A673 (cell line): ENCODE data around the gene ITIH5. TPM values are rescaled to one million over a fixed set of nuclear protein-coding genes. Genes with fewer than 3 reads are reported as not detected.

Experiments used
- BruUV-seq: library from RNA; stranded (reverse); fragments of 400-500 nt; replicated peaks from 2 replicates; lab custom pipeline; 2021; lab: Mats Ljungman, UMichigan
- CTCF ChIA-PET: fragments of 300-600 bp; sonication (Branson Sonifier 250); formaldehyde crosslinking; loops from one replicate; lab custom pipeline; 2022; ENCODE audit warnings: antibody characterized with exemption; lab: Charles Lee
- POLR2A ChIA-PET: fragments of 300-600 bp; sonication (Branson Sonifier 250); formaldehyde crosslinking; loops from one replicate; lab custom pipeline; 2022; ENCODE audit warnings: antibody characterized with exemption; ENCODE audit not compliant: low non-redundant PET; lab: Charles Lee
- DNase-seq: peaks from one replicate; pipeline ENCODE4 v3.0.0-alpha.2; 2015; ENCODE audit warnings: low spot score
- H3K27ac ChIP-seq: fragments of 200-600 bp; sonication (generic); 2 replicates; pipeline ENCODE4 v1.5.1; 2016; ENCODE audit warnings: mixed run types, low read depth, mild to moderate bottlenecking, mixed read lengths, antibody characterized with exemption, low read length; ENCODE audit not compliant: poor library complexity, severe bottlenecking
- H3K27me3 ChIP-seq: fragments of 200-600 bp; sonication (generic); replicated peaks from 2 replicates; pipeline ENCODE4 v1.6.1; 2017; ENCODE audit warnings: mixed run types, low read depth, mild to moderate bottlenecking, mixed read lengths, antibody characterized with exemption, low read length; ENCODE audit not compliant: insufficient read depth, poor library complexity
- H3K36me3 ChIP-seq: fragments of 200-600 bp; sonication (generic); 2 replicates; pipeline ENCODE4 v1.6.1; 2016; ENCODE audit warnings: mixed run types, mild to moderate bottlenecking, mixed read lengths, antibody characterized with exemption, low read length; ENCODE audit not compliant: insufficient read depth, poor library complexity, severe bottlenecking
- H3K4me1 ChIP-seq: fragments of 200-600 bp; sonication (generic); 2 replicates; pipeline ENCODE4 v1.6.1; 2017; ENCODE audit warnings: mixed run types, mild to moderate bottlenecking, mixed read lengths, antibody characterized with exemption, low read length; ENCODE audit not compliant: insufficient read depth, poor library complexity, severe bottlenecking
- H3K4me3 ChIP-seq: fragments of 200-600 bp; sonication (generic); 2 replicates; pipeline ENCODE4 v1.5.1; 2016; ENCODE audit warnings: low read depth, mixed run types, mild to moderate bottlenecking, mixed read lengths, low read length; ENCODE audit not compliant: poor library complexity, severe bottlenecking
- H3K9me3 ChIP-seq: fragments of 200-600 bp; sonication (generic); 2 replicates; pipeline ENCODE4 v1.6.1; 2016; ENCODE audit warnings: mixed run types, low read depth, mild to moderate bottlenecking, mixed read lengths, antibody characterized with exemption, low read length; ENCODE audit not compliant: poor library complexity, severe bottlenecking
- CTCF ChIP-seq: fragments of 300-800, 200-600 bp; sonication (generic); conservative IDR thresholded peaks from 2 replicates; pipeline ENCODE4 v1.5.1; 2017; ENCODE audit warnings: low read depth, mild to moderate bottlenecking, antibody characterized with exemption, low read length, moderate library complexity, mixed read lengths
- EZH2 ChIP-seq: fragments of 200-600 bp; sonication (generic); IDR thresholded peaks from 2 replicates; pipeline ENCODE4 v1.6.1; 2017; ENCODE audit warnings: borderline replicate concordance, low read depth, mild to moderate bottlenecking, mixed read lengths, antibody characterized with exemption, low read length; ENCODE audit not compliant: poor library complexity, severe bottlenecking
- intact Hi-C: fragments of 100-400 bp; cut with micrococcal nuclease; formaldehyde crosslinking; loops from one replicate; pipeline ENCODE4 v1.10.0; 2022; ENCODE audit not compliant: unreplicated experiment
- total RNA-seq: library from RNA; stranded (reverse); gene quantifications from 2 replicates; pipeline ENCODE4 v1.2.3, GENCODE V29; 2021

Gene ITIH5
- total RNA-seq, 1 experiment from 2014 or later, result not detected

DNA sequence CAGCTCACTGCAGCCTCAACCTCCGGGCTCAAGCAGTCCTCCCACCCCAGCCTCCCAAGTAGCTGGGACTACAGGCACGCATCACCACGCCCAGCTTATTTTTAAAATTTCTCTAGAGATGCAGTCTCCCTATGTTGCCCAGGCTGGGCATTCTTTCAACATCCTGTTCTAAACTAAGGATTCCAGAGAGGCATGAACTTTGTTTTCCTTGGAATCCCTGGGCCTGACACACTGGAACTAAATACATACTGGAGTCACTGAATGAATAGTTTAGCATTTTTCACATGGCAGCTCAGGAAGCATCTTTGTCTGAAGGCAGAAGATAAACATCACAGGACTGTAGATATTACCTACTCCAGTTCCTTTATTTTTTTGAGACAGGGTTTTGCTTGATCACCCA is 108.7 kb downstream of the ITIH5 start:
- no peak for DNase-seq
- intact Hi-C loops, result no loop called here

DNA sequence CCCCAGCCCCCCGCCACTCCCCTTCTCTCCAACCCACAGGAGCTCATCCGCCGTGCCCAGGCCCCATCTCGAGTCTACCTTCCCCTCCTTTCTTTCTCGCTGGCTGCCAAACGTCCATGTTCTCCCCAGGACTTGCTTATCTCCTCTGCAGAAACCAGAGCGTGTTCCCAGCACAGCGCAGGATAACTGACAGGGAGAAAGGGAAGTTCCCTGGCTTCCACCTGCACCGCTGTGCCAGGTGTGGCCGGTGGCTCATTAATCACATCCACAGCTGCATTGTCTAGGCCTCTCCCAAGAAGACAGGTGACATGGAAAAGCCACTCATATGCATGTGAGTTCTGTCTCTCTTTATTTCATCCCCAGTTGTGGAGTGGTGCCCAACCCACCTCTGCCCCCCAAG is 113.2 kb downstream of the ITIH5 start:
- intact Hi-C loops, result no loop called here
- ChIA-PET CTCF (no interaction called here), POLR2A (no interaction called here)
- DNase-seq, result no peak
- Histone ChIP-seq H3K27me3 (no peaks in the 10 kb centered on the region), H3K4me1 (no peaks in the 10 kb centered on the region), H3K4me3 (no peak overlapping the region), H3K9me3 (no peaks in the 10 kb centered on the region), H3K27ac (no peak overlapping the region), H3K36me3 (no peaks in the 10 kb centered on the region)
- no TSS peak for BruUV-seq
- TF ChIP-seq CTCF (no peak), EZH2 (no peak)

More for the DNA sequence above, 108.7 kb downstream of the ITIH5 start:
- ChIA-PET POLR2A (no interaction called here), CTCF (no interaction called here)
- no peaks in the 10 kb centered on the region for H3K27me3 ChIP-seq
- no peaks in the 10 kb centered on the region for H3K9me3 ChIP-seq
- TF ChIP-seq CTCF (no peak), EZH2 (no peak)
- no peak overlapping the region for H3K27ac ChIP-seq
- H3K4me3 ChIP-seq, result no peak overlapping the region
- peaks cover under 1% of the 10 kb centered on the region for H3K4me1 ChIP-seq
- H3K36me3 ChIP-seq, result no peaks in the 10 kb centered on the region
- BruUV-seq, result no TSS peak

DNA sequence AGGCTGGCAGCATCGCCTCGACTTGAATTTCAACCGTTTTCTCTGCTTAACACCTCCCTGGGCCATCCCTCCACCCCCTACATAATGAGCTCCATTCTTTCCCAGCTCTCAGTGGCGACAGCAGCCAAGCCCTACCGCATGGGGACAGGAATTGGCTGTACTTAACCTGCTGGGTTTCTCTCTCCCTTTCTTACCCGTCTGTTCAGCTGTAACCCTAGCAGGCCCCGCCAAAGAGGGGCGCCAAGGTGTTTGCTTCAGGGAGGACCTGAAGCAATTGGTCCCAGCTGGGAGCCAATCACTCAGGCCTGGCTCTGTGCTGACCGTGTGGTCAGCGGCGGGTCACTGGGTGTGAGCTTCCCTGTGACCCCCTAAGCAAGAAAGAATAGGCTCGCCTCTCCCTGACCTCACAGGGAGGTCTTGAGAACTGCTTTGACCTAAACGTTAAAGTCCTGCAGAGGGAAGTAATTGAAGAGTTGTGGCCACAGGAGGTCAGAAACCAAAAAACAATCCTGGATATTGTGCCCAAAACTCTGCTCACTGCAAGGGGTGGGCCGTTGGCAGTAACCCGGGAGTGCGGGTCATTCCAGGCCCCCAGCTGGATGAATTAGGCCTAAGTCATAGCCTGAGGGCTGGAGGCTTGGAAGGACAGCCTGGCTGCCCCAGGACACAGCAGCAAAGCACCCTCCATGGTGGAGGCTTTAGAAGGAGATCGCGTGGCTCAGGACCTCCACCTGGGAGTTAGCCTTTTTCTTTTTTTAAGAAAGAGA is 114.6 kb downstream of the ITIH5 start:
- Histone ChIP-seq H3K9me3 (no peaks in the 10 kb centered on the region), H3K4me1 (no peaks in the 10 kb centered on the region), H3K27ac (no peak overlapping the region), H3K36me3 (no peaks in the 10 kb centered on the region), H3K4me3 (no peak overlapping the region), H3K27me3 (no peaks in the 10 kb centered on the region)
- TF ChIP-seq EZH2, result no peak
- no peak for TF ChIP-seq CTCF
- ChIA-PET POLR2A (no interaction called here), CTCF (no interaction called here)
- intact Hi-C loops, result no loop called here
- no peak for DNase-seq
- no TSS peak for BruUV-seq
